DND-41 (cell line): ENCODE measurements around the gene ARG1.

ENCODE experiments used
- ATAC-seq: fragments of 200-7000 bp; cut with Tn5 transposase; 3 replicates; pipeline ENCODE4 v1.9.1; 2021; ENCODE audit warnings: low read depth; ENCODE audit not compliant: insufficient read depth
- DNase-seq: peaks from one replicate; pipeline ENCODE4 v3.0.0-alpha.2; 2020
- H2AFZ ChIP-seq: 2 replicates; pipeline ENCODE4 v1.6.0; 2012; ENCODE audit warnings: low read depth, low read length
- H3K27ac ChIP-seq: 2 replicates; pipeline ENCODE4 v1.5.1; 2012; ENCODE audit warnings: low read length, inconsistent platforms
- H3K27me3 ChIP-seq: fragments of 200-600 bp; sonication (generic); 2 replicates; pipeline ENCODE4 v1.6.0; 2012; ENCODE audit warnings: low read length, mild to moderate bottlenecking, inconsistent platforms; ENCODE audit not compliant: insufficient read depth, poor library complexity
- H3K36me3 ChIP-seq: 2 replicates; pipeline ENCODE4 v1.5.1; 2012; ENCODE audit warnings: low read length, inconsistent platforms; ENCODE audit not compliant: insufficient read depth
- H3K4me1 ChIP-seq: 2 replicates; pipeline ENCODE4 v1.5.1; 2012; ENCODE audit warnings: mild to moderate bottlenecking, low read length; ENCODE audit not compliant: insufficient read depth
- H3K4me2 ChIP-seq: 2 replicates; pipeline ENCODE4 v1.6.0; 2012; ENCODE audit warnings: mild to moderate bottlenecking, moderate library complexity, low read length, inconsistent platforms; ENCODE audit not compliant: insufficient read depth
- H3K4me3 ChIP-seq, 2 experiments: fragments of 200-600 bp in 1 of 2; shearing (Covaris generic) in 1 of 2; 2 replicates each; pipeline ENCODE4 v1.5.1; 2012 to 2016; ENCODE audit warnings: inconsistent platforms in 2 of 2, low read length in 2 of 2, mild to moderate bottlenecking in 2 of 2, low read depth in 1 of 2, moderate library complexity in 1 of 2
- H3K79me2 ChIP-seq: 2 replicates; pipeline ENCODE4 v1.6.0; 2012; ENCODE audit warnings: low read length, inconsistent platforms; ENCODE audit not compliant: insufficient read depth
- H3K9ac ChIP-seq: 2 replicates; pipeline ENCODE4 v1.6.0; 2012; ENCODE audit warnings: low read depth, mild to moderate bottlenecking, inconsistent platforms, low read length, moderate library complexity
- H3K9me3 ChIP-seq: 2 replicates; pipeline ENCODE4 v1.5.1; 2012; ENCODE audit warnings: low read length, moderate library complexity, mild to moderate bottlenecking, inconsistent platforms; ENCODE audit not compliant: insufficient read depth, severe bottlenecking
- H4K20me1 ChIP-seq: 2 replicates; pipeline ENCODE4 v1.6.0; 2012; ENCODE audit warnings: low read length; ENCODE audit not compliant: insufficient read depth
- CTCF ChIP-seq: IDR thresholded peaks from 2 replicates; pipeline ENCODE4 v1.5.1; 2012; ENCODE audit warnings: borderline replicate concordance, low read length, moderate library complexity, mild to moderate bottlenecking; ENCODE audit not compliant: poor library complexity, severe bottlenecking; ENCODE audit errors: extremely low read depth
- EZH2 ChIP-seq: IDR thresholded peaks from 3 replicates; pipeline ENCODE4 v1.6.1; 2012; ENCODE audit warnings: borderline replicate concordance, low read depth, mild to moderate bottlenecking, moderate library complexity, low read length, inconsistent platforms; ENCODE audit not compliant: severe bottlenecking

The ARG1 gene

DNA sequence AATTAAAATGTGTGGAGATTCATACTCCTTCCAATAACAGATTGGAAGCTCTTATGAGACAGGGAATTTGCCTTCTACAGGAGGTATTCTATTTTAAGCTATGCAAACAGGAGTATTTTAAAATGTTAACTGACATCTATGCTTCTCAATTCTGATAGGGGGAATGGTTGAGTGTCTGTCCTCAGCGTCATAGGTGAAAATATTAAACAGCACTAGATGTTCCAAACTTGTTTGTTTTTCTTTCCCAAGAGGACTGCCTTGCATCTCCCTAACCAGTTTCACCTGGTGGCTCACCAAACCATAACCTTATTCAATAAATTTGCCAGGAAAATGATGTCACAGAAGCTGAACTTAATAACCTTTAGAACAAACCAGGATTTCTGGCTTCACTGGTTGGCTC, 24.6 kb upstream of the ARG1 start:
- ATAC-seq (no peak), DNase-seq (no peak)
- Histone ChIP-seq H3K9me3 (no peaks in the 10 kb centered on the region), H4K20me1 (no peaks in the 10 kb centered on the region), H3K79me2 (no peaks in the 10 kb centered on the region), H3K27me3 (no peaks in the 10 kb centered on the region), H3K27ac (no peak overlapping the region), H3K9ac (no peak overlapping the region), H2AFZ (no peak overlapping the region), H3K4me2 (no peak overlapping the region), H3K4me3 (no peak overlapping the region), H3K4me1 (no peaks in the 10 kb centered on the region), H3K36me3 (no peaks in the 10 kb centered on the region)
- TF ChIP-seq EZH2: no peak
- no peak for TF ChIP-seq CTCF

GRCh38 chr6:131549811-131550210, 23.2 kb upstream of the ARG1 start:
- Histone ChIP-seq H4K20me1 (no peaks in the 10 kb centered on the region), H3K4me2 (no peak overlapping the region), H2AFZ (no peak overlapping the region), H3K9ac (no peak overlapping the region), H3K27me3 (no peaks in the 10 kb centered on the region), H3K36me3 (no peaks in the 10 kb centered on the region), H3K79me2 (no peaks in the 10 kb centered on the region), H3K27ac (no peak overlapping the region), H3K4me1 (no peaks in the 10 kb centered on the region), H3K9me3 (no peaks in the 10 kb centered on the region), H3K4me3 (no peak overlapping the region)
- DNase-seq (no peak), ATAC-seq (no peak)
- no peak for TF ChIP-seq CTCF
- no peak for TF ChIP-seq EZH2

- Histone ChIP-seq H2AFZ (no peak overlapping the region), H3K79me2 (no peaks in the 10 kb centered on the region), H4K20me1 (no peaks in the 10 kb centered on the region), H3K9me3 (no peaks in the 10 kb centered on the region), H3K4me2 (no peak overlapping the region), H3K4me3 (no peak overlapping the region), H3K27ac (no peak overlapping the region), H3K36me3 (no peaks in the 10 kb centered on the region), H3K27me3 (no peaks in the 10 kb centered on the region), H3K4me1 (no peaks in the 10 kb centered on the region), H3K9ac (no peak overlapping the region)
- DNase-seq (no peak), ATAC-seq (no peak)
- TF ChIP-seq EZH2: no peak
- TF ChIP-seq CTCF: no peak
Measured at GRCh38 chr6:131551902-131552301, 21.1 kb upstream of the ARG1 start.

GRCh38 chr6:131552572-131552971, 20.5 kb upstream of the ARG1 start:
- no peak overlapping the region for H3K4me3 ChIP-seq
- H4K20me1 ChIP-seq: no peaks in the 10 kb centered on the region
- no peaks in the 10 kb centered on the region for H3K4me1 ChIP-seq
- H2AFZ ChIP-seq: no peak overlapping the region
- H3K27ac ChIP-seq: no peak overlapping the region
- H3K79me2 ChIP-seq: no peaks in the 10 kb centered on the region
- ATAC-seq (no peak), DNase-seq (no peak)
- no peak overlapping the region for H3K9ac ChIP-seq
- no peaks in the 10 kb centered on the region for H3K36me3 ChIP-seq
- no peak for TF ChIP-seq EZH2
- TF ChIP-seq CTCF: no peak
- no peak overlapping the region for H3K4me2 ChIP-seq
- H3K9me3 ChIP-seq: no peaks in the 10 kb centered on the region
- no peaks in the 10 kb centered on the region for H3K27me3 ChIP-seq
